HG02763 (cell line): ENCODE results near the gene CCL27.

Experiments
- ATAC-seq: cut with Tn5 transposase; IDR thresholded peaks from one replicate; pipeline ENCODE4 v1.9.1; 2021; ENCODE audit warnings: mild to moderate bottlenecking, moderate library complexity; ENCODE audit not compliant: unreplicated experiment

Gene CCL27

GRCh38 chr9:34662526-34663302, at the start of gene CCL27:
TSS of gene CCL27 (minus strand) at chr9:34662657. CDS start at chr9:34662633, 24 bp downstream.
- no peak for ATAC-seq

GRCh38 chr9:34712140-34712539, 49.7 kb upstream of the CCL27 start:
- no peak for ATAC-seq

- no peak for ATAC-seq
Measured at GRCh38 chr9:34710023-34710422, 47.6 kb upstream of the CCL27 start, which contains the start of gene CCL21. TSS of gene CCL21 (minus strand) at chr9:34710136. CDS start at chr9:34710066, 70 bp downstream.

GRCh38 chr9:34709196-34709978, 46.9 kb upstream of the CCL27 start:
- ATAC-seq, result no peak

GRCh38 chr9:34707130-34707529, 44.7 kb upstream of the CCL27 start:
- no peak for ATAC-seq

GRCh38 chr9:34701769-34702736, 39.6 kb upstream of the CCL27 start:
- peak; percentile 63 for ATAC-seq

- no peak for ATAC-seq
Measured at GRCh38 chr9:34701023-34701768, 38.7 kb upstream of the CCL27 start.

- no peak for ATAC-seq
Measured at GRCh38 chr9:34694811-34695210, 32.4 kb upstream of the CCL27 start.

GRCh38 chr9:34693560-34693959, 31.1 kb upstream of the CCL27 start:
- no peak for ATAC-seq

GRCh38 chr9:34691936-34692315, 29.5 kb upstream of the CCL27 start:
- ATAC-seq, result no peak

GRCh38 chr9:34690983-34691935, 28.8 kb upstream of the CCL27 start, which contains the start of gene CCL19:
TSS of gene CCL19 (minus strand) at chr9:34691276. CDS start at chr9:34691139, 137 bp downstream.
- ATAC-seq, result no peak

- ATAC-seq, result no peak
Measured at GRCh38 chr9:34689512-34689911, 27.1 kb upstream of the CCL27 start.

- ATAC-seq, result no peak
Measured at GRCh38 chr9:34689116-34689470, 26.6 kb upstream of the CCL27 start.

- no peak for ATAC-seq
Measured at GRCh38 chr9:34688329-34689115, 26.1 kb upstream of the CCL27 start.

- ATAC-seq, result no peak
Measured at GRCh38 chr9:34687276-34688030, 25.0 kb upstream of the CCL27 start.

GRCh38 chr9:34686732-34687131, 24.3 kb upstream of the CCL27 start:
- ATAC-seq, result no peak

- no peak for ATAC-seq
Measured at GRCh38 chr9:34686231-34686630, 23.8 kb upstream of the CCL27 start.

GRCh38 chr9:34685591-34685990, 23.1 kb upstream of the CCL27 start:
- ATAC-seq, result no peak
